T-helper 1 cell (primary cell): Measurements from ENCODE around the gene AGTR1.

Experiments
- DNase-seq, 5 donors: peaks; one replicate each; pipeline ENCODE4 v3.0.0-alpha.2; 2012 to 2020
- total RNA-seq, 4 donors: gene quantifications; one replicate each; lab custom pipeline; 2026; lab: John Stamatoyannopoulos, UW

AGTR1 gene
- 0 reads per million in 4 donors for total RNA-seq

GRCh38 chr3:148697306-148698189 lies at the start of gene AGTR1:
AGTR1 (plus strand) TSS chr3:148697903; CDS start chr3:148741036, 43,133 bp downstream.
- no peak for DNase-seq

GRCh38 chr3:148648685-148649352 lies 48.9 kb upstream of the AGTR1 start:
- DNase-seq = no peak

- no peak for DNase-seq
Observed at GRCh38 chr3:148651549-148651948, 46.2 kb upstream of the AGTR1 start.

GRCh38 chr3:148654433-148654832 lies 43.3 kb upstream of the AGTR1 start:
- DNase-seq = no peak

GRCh38 chr3:148657470-148657869 lies 40.2 kb upstream of the AGTR1 start:
- no peak for DNase-seq

- DNase-seq = no peak
Observed at GRCh38 chr3:148659512-148659911, 38.2 kb upstream of the AGTR1 start.

- DNase-seq = no peak
Observed at GRCh38 chr3:148680289-148680688, 17.4 kb upstream of the AGTR1 start.

GRCh38 chr3:148681080-148681479 lies 16.6 kb upstream of the AGTR1 start:
- no peak for DNase-seq

GRCh38 chr3:148682997-148683396 lies 14.7 kb upstream of the AGTR1 start:
- no peak for DNase-seq

- DNase-seq = no peak
Observed at GRCh38 chr3:148694116-148694515, 3.6 kb upstream of the AGTR1 start.

- no peak for DNase-seq
Observed at GRCh38 chr3:148698190-148698810, 597 bp downstream of the AGTR1 start.

- DNase-seq = no peak
Observed at GRCh38 chr3:148705314-148705713, 7.6 kb downstream of the AGTR1 start.

- DNase-seq = no peak
Observed at GRCh38 chr3:148707601-148708380, 10.1 kb downstream of the AGTR1 start.

- no peak for DNase-seq
Observed at GRCh38 chr3:148708409-148708808, 10.7 kb downstream of the AGTR1 start.

- DNase-seq = no peak
Observed at GRCh38 chr3:148709560-148710253, 12.0 kb downstream of the AGTR1 start.

GRCh38 chr3:148710665-148711064 lies 13.0 kb downstream of the AGTR1 start:
- DNase-seq = no peak

GRCh38 chr3:148711981-148712666 lies 14.4 kb downstream of the AGTR1 start:
- no peak for DNase-seq

- no peak for DNase-seq
Observed at GRCh38 chr3:148714521-148714920, 16.8 kb downstream of the AGTR1 start.

GRCh38 chr3:148716657-148717056 lies 19.0 kb downstream of the AGTR1 start:
- no peak for DNase-seq

GRCh38 chr3:148717885-148718561 lies 20.3 kb downstream of the AGTR1 start:
- no peak for DNase-seq
